Body of pancreas (tissue), 4 donors: ENCODE results near the gene APBA1.

Experiments
- CTCF ChIP-seq, 7 experiments: fragments of 450-650 bp in 4 of 7; fragments of 200-600 bp in 3 of 7; sonication (generic) in 3 of 7; IDR thresholded peaks; one replicate each; pipeline ENCODE4 v1.5.1; 2016 to 2019; ENCODE audit warnings: antibody characterized with exemption in 7 of 7
- POLR2A ChIP-seq, 3 donors: fragments of 450-650 bp; IDR thresholded peaks; one replicate each; pipeline ENCODE4 v1.6.1; 2016; ENCODE audit warnings: antibody characterized with exemption in 3 of 3, mild to moderate bottlenecking in 2 of 3

GRCh38 chr9:69519470-69520240, 152.5 kb downstream of the APBA1 start:
- no peak for TF ChIP-seq POLR2A (IDR thresholded peaks at IDR 0.05)
- no peak for TF ChIP-seq CTCF (IDR thresholded peaks at IDR 0.05)
